A549 (cell line): Measurements from ENCODE around the gene PACS2.

Experiments used
- CEBPB ChIP-seq, 2 experiments: fragments of >200 bp in 1 of 2; sonication (Bioruptor Twin) in 1 of 2; formaldehyde crosslinking in 1 of 2; IDR thresholded peaks; 2 replicates each; pipeline ENCODE4 v1.6.1; 2012 to 2016
- CHD2 ChIP-seq: fragments of 150-350 bp; IDR thresholded peaks from 2 replicates; pipeline ENCODE4 v1.6.1; 2014; ENCODE audit warnings: low read length; ENCODE audit not compliant: partially characterized antibody
- EHF ChIP-seq: fragments of 250-450 bp; sonication (Bioruptor Pico); IDR thresholded peaks from 2 replicates; pipeline ENCODE4 v1.5.0; 2020; ENCODE audit warnings: mild to moderate bottlenecking
- EP300 ChIP-seq, 2 experiments: fragments of >200 bp; sonication (Bioruptor Twin); formaldehyde crosslinking; IDR thresholded peaks; 2 replicates in 1 of 2; 3 replicates in 1 of 2; pipeline ENCODE4 v1.6.1; 2016 to 2017
- POLR2A ChIP-seq: IDR thresholded peaks from 2 replicates; pipeline ENCODE4 v1.6.1; 2012; ENCODE audit warnings: mild to moderate bottlenecking, low read length
- RNF2 ChIP-seq: fragments of 200-600 bp; sonication (generic); IDR thresholded peaks from 2 replicates; pipeline ENCODE4 v1.6.1; 2016; ENCODE audit warnings: low read depth, mild to moderate bottlenecking, antibody characterized with exemption, moderate library complexity, borderline replicate concordance
- SREBF2 ChIP-seq: fragments of 450-650 bp; IDR thresholded peaks from 2 replicates; pipeline ENCODE4 v1.6.1; 2014; ENCODE audit warnings: mild to moderate bottlenecking, moderate library complexity
- TF ChIP-seq, protein P1 (sequence below): fragments of >200 bp; sonication (Bioruptor Twin); formaldehyde crosslinking; IDR thresholded peaks from 3 replicates; pipeline ENCODE4 v1.5.1; 2016

DNA sequence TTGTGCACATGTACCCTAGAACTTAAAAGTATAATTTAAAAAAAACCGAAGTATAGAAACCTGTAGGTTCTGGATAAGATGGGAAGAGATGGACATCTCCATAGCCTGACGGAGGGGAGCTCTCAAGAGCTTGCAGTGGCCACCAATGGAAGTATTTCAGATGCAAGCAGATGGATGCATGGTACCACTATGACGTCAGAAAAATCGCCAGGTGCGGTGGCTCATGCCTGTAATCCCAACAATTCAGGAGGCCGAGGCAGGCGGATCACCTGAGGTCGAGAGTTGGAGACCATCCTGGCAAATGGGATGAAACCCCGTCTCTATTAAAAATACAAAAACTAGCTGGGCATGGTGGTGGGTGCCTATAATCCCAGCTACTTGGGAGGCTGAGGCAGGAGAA, 87.2 kb downstream of the PACS2 start:
- no peak for TF ChIP-seq RNF2
- TF ChIP-seq, protein P1, sequence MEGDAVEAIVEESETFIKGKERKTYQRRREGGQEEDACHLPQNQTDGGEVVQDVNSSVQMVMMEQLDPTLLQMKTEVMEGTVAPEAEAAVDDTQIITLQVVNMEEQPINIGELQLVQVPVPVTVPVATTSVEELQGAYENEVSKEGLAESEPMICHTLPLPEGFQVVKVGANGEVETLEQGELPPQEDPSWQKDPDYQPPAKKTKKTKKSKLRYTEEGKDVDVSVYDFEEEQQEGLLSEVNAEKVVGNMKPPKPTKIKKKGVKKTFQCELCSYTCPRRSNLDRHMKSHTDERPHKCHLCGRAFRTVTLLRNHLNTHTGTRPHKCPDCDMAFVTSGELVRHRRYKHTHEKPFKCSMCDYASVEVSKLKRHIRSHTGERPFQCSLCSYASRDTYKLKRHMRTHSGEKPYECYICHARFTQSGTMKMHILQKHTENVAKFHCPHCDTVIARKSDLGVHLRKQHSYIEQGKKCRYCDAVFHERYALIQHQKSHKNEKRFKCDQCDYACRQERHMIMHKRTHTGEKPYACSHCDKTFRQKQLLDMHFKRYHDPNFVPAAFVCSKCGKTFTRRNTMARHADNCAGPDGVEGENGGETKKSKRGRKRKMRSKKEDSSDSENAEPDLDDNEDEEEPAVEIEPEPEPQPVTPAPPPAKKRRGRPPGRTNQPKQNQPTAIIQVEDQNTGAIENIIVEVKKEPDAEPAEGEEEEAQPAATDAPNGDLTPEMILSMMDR, result no peak
- TF ChIP-seq EP300 (IDR thresholded peaks at IDR 0.05), result no peak
- TF ChIP-seq POLR2A, result no peak
- no peak for TF ChIP-seq CEBPB (IDR thresholded peaks at IDR 0.05)
- TF ChIP-seq CHD2, result no peak
- no peak for TF ChIP-seq SREBF2
- no peak for TF ChIP-seq EHF
